Measurements from ENCODE around the gene PDE6C.

DNA sequence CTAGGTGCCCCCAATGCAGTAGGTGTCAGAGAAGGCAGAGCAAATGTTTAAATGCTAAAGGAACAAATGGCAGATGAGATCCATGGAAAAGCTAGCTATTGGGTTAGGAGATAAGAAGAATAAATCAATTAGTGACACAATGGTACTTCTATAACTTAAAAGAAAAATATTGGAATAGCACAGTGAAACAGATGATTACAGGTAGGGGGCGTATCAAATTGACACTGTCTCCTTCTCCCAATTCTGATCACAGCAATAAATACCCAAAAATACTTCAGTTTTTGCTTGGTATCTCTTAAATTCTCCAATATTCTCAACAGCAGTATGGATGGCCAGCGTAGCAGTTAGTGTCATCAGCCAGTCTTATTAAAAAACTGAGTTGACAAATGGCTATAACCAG lies 84.9 kb downstream of the PDE6C start:
- TF ChIP-seq, protein P1, sequence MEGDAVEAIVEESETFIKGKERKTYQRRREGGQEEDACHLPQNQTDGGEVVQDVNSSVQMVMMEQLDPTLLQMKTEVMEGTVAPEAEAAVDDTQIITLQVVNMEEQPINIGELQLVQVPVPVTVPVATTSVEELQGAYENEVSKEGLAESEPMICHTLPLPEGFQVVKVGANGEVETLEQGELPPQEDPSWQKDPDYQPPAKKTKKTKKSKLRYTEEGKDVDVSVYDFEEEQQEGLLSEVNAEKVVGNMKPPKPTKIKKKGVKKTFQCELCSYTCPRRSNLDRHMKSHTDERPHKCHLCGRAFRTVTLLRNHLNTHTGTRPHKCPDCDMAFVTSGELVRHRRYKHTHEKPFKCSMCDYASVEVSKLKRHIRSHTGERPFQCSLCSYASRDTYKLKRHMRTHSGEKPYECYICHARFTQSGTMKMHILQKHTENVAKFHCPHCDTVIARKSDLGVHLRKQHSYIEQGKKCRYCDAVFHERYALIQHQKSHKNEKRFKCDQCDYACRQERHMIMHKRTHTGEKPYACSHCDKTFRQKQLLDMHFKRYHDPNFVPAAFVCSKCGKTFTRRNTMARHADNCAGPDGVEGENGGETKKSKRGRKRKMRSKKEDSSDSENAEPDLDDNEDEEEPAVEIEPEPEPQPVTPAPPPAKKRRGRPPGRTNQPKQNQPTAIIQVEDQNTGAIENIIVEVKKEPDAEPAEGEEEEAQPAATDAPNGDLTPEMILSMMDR (IDR thresholded peaks at IDR 0.05): no peak
- no peak for TF ChIP-seq POLR2A (IDR thresholded peaks at IDR 0.05)
